Measurements from ENCODE around the gene B3GAT1.

GRCh38 chr11:134432776-134433175, 20.7 kb upstream of the B3GAT1 start:
- TF ChIP-seq, protein P1, sequence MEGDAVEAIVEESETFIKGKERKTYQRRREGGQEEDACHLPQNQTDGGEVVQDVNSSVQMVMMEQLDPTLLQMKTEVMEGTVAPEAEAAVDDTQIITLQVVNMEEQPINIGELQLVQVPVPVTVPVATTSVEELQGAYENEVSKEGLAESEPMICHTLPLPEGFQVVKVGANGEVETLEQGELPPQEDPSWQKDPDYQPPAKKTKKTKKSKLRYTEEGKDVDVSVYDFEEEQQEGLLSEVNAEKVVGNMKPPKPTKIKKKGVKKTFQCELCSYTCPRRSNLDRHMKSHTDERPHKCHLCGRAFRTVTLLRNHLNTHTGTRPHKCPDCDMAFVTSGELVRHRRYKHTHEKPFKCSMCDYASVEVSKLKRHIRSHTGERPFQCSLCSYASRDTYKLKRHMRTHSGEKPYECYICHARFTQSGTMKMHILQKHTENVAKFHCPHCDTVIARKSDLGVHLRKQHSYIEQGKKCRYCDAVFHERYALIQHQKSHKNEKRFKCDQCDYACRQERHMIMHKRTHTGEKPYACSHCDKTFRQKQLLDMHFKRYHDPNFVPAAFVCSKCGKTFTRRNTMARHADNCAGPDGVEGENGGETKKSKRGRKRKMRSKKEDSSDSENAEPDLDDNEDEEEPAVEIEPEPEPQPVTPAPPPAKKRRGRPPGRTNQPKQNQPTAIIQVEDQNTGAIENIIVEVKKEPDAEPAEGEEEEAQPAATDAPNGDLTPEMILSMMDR (IDR thresholded peaks at IDR 0.05): no peak
- TF ChIP-seq POLR2AphosphoS5 (IDR thresholded peaks at IDR 0.05) (no peak), POLR2A (IDR thresholded peaks at IDR 0.05; ENCODE audit: low read depth) (no peak), EP300 (IDR thresholded peaks at IDR 0.05) (no peak)
